ENCODE data around the gene CD248.
A peak's percentile ranks its signal among the peaks of the same experiment; 100 is the strongest.

The CD248 gene

GRCh38 chr11:66311965-66312548 lies 4.8 kb downstream of the CD248 start:
- H3K4me3 ChIP-seq (ENCODE audit: low read depth, low read length): peak overlapping the region; percentile 50
- ChIA-PET CTCF (interaction anchor here (0.6 to 3.4 kb wide), 55 partner anchors 10 to 713 kb away, joined by 3 to 29 read pairs (median 4); partner anchors contain the start of genes B4GAT1, BRMS1, RIN1 and TMEM151A), POLR2A (interaction anchor here (0.5 to 2.2 kb wide), 23 partner anchors 9 to 807 kb away, joined by 3 to 32 read pairs (median 4); partner anchors contain the start of genes BRMS1, FIBP, KDM2A and MRPL11)
- H3K4me1 ChIP-seq (ENCODE audit: control insufficient read depth, insufficient read depth, low read length): no peaks in the 10 kb centered on the region
- H3K9me3 ChIP-seq (ENCODE audit: control insufficient read depth, insufficient read depth, low read depth, low read length): no peaks in the 10 kb centered on the region
- H3K27ac ChIP-seq (ENCODE audit: extremely low read depth, low read depth, low read length): peak overlapping the region; percentile 52; the same call in 1 of the 2 replicates
- H3K36me3 ChIP-seq (ENCODE audit: control insufficient read depth in 2 of 2, insufficient read depth in 1 of 2, low read length in 2 of 2): no peaks in the 10 kb centered on the region
- TF ChIP-seq ZNF707 (tag by site-specific recombination; IDR thresholded peaks at IDR 0.05) (no peak), SP7 (tag by site-specific recombination; IDR thresholded peaks at IDR 0.05) (peak; percentile 60), ZNF580 (tag by site-specific recombination; IDR thresholded peaks at IDR 0.05) (0 out of 2 replicates have a peak, but pooled peaks have one; percentile 22), ZNF311 (tag by site-specific recombination; IDR thresholded peaks at IDR 0.05; ENCODE audit: borderline replicate concordance) (no peak), EGR2 (tag by site-specific recombination; IDR thresholded peaks at IDR 0.05; ENCODE audit: low read depth) (peak; percentile 96), ZNF654 (tag by site-specific recombination; IDR thresholded peaks at IDR 0.05; ENCODE audit: low read depth) (peak; percentile 67), CTCF (tag by site-specific recombination; IDR thresholded peaks at IDR 0.05) (peak; percentile 81), GLIS1 (tag by site-specific recombination; IDR thresholded peaks at IDR 0.05) (peak; percentile 70), ZNF335 (tag by site-specific recombination; conservative IDR thresholded peaks at IDR 0.05) (peak; percentile 91), SP2 (tag by site-specific recombination; IDR thresholded peaks at IDR 0.05) (peak; percentile 84), ZBTB20 (tag by site-specific recombination; IDR thresholded peaks at IDR 0.05) (peak; percentile 91), ZNF423 (tag by site-specific recombination; IDR thresholded peaks at IDR 0.05) (peak; percentile 96), ZNF132 (tag by site-specific recombination; IDR thresholded peaks at IDR 0.05; ENCODE audit: borderline replicate concordance) (no peak), HOXC10 (CRISPR knock-in tag; IDR thresholded peaks at IDR 0.05) (no peak), KLF9 (tag by site-specific recombination; IDR thresholded peaks at IDR 0.05; ENCODE audit: low read depth) (peak; percentile 94), ZNF280C (tag by site-specific recombination; IDR thresholded peaks at IDR 0.05) (no peak), ZBTB10 (tag by site-specific recombination; IDR thresholded peaks at IDR 0.05) (peak; percentile 80), ZBTB48 (tag by site-specific recombination; IDR thresholded peaks at IDR 0.05) (peak; percentile 92), ZNF776 (tag by site-specific recombination; IDR thresholded peaks at IDR 0.05; ENCODE audit: borderline replicate concordance) (no peak), KLF8 (tag by site-specific recombination; IDR thresholded peaks at IDR 0.05) (peak; percentile 63), ZNF610 (tag by site-specific recombination; IDR thresholded peaks at IDR 0.05; ENCODE audit: borderline replicate concordance) (0 out of 2 replicates have a peak, but pooled peaks have one; percentile 32), ZBTB8A (tag by site-specific recombination; IDR thresholded peaks at IDR 0.05) (peak; percentile 98), PRDM6 (tag by site-specific recombination; IDR thresholded peaks at IDR 0.05) (no peak), ZNF692 (tag by site-specific recombination; IDR thresholded peaks at IDR 0.05) (peak; percentile 65), ZXDB (tag by site-specific recombination; IDR thresholded peaks at IDR 0.05) (peak; percentile 84), ZEB2 (tag by site-specific recombination; IDR thresholded peaks at IDR 0.05) (peak; percentile 88)
- TF ChIP-seq, protein P1, sequence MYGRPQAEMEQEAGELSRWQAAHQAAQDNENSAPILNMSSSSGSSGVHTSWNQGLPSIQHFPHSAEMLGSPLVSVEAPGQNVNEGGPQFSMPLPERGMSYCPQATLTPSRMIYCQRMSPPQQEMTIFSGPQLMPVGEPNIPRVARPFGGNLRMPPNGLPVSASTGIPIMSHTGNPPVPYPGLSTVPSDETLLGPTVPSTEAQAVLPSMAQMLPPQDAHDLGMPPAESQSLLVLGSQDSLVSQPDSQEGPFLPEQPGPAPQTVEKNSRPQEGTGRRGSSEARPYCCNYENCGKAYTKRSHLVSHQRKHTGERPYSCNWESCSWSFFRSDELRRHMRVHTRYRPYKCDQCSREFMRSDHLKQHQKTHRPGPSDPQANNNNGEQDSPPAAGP (tag by site-specific recombination; IDR thresholded peaks at IDR 0.05): 0 out of 2 replicates have a peak, but pooled peaks have one; percentile 42
